Smooth muscle cell (in vitro differentiated cells): ENCODE measurements around the gene NCSTN. TPM values are rescaled to one million over a fixed set of nuclear protein-coding genes. Genes with fewer than 3 reads are reported as not detected.

Experiments
- DNase-seq: peaks from one replicate; lab custom pipeline; 2025; ENCODE audit not compliant: unreplicated experiment; lab: John Stamatoyannopoulos, UW
- H2AFZ ChIP-seq: fragments of 200-600 bp; sonication (generic); 2 replicates; pipeline ENCODE4 v1.6.0; 2016; ENCODE audit warnings: antibody characterized with exemption, low read depth, mild to moderate bottlenecking
- H3F3A ChIP-seq: fragments of 200-600 bp; sonication (generic); 2 replicates; pipeline ENCODE4 v1.6.0; 2017; ENCODE audit warnings: antibody characterized with exemption, low read depth
- H3K27ac ChIP-seq: fragments of 200-600 bp; sonication (generic); 2 replicates; pipeline ENCODE4 v1.5.1; 2016; ENCODE audit warnings: low read depth, mild to moderate bottlenecking
- H3K27me3 ChIP-seq: fragments of 200-600 bp; sonication (generic); 2 replicates; pipeline ENCODE4 v1.6.1; 2016; ENCODE audit warnings: low read depth, mild to moderate bottlenecking
- H3K36me3 ChIP-seq: fragments of 200-600 bp; sonication (generic); 2 replicates; pipeline ENCODE4 v1.5.1; 2016; ENCODE audit warnings: low read depth
- H3K4me1 ChIP-seq: fragments of 200-600 bp; sonication (generic); 2 replicates; pipeline ENCODE4 v1.5.1; 2016; ENCODE audit warnings: low read depth
- H3K4me2 ChIP-seq: fragments of 200-600 bp; sonication (generic); 2 replicates; pipeline ENCODE4 v1.6.0; 2016; ENCODE audit warnings: mild to moderate bottlenecking
- H3K4me3 ChIP-seq: fragments of 200-600 bp; sonication (generic); 2 replicates; pipeline ENCODE4 v1.5.1; 2016; ENCODE audit warnings: mild to moderate bottlenecking
- H3K79me2 ChIP-seq: fragments of 200-600 bp; sonication (generic); 2 replicates; pipeline ENCODE4 v1.6.0; 2016; ENCODE audit warnings: low read depth, mild to moderate bottlenecking
- H3K9ac ChIP-seq: fragments of 200-600 bp; sonication (generic); 2 replicates; pipeline ENCODE4 v1.6.0; 2016; ENCODE audit warnings: low read depth
- H3K9me3 ChIP-seq: fragments of 200-600 bp; sonication (generic); replicated peaks from 2 replicates; pipeline ENCODE4 v1.5.1; 2016; ENCODE audit warnings: low read depth
- H4K20me1 ChIP-seq: fragments of 200-600 bp; sonication (generic); 2 replicates; pipeline ENCODE4 v1.6.0; 2016; ENCODE audit warnings: low read depth
- CTCF ChIP-seq: fragments of 200-600 bp; sonication (generic); IDR thresholded peaks from 2 replicates; pipeline ENCODE4 v1.5.1; 2017; ENCODE audit warnings: borderline replicate concordance, mild to moderate bottlenecking, antibody characterized with exemption; ENCODE audit not compliant: insufficient read depth, poor library complexity, severe bottlenecking
- WGBS: methylation state at CpG from one replicate; pipeline ENCODE4 v1.1.7; 2016; ENCODE audit warnings: low lambda C conversion rate; 5-methylcytosine and 5-hydroxymethylcytosine counted together
- polyA plus RNA-seq: library from polyadenylated mRNA; unstranded; fragments of >200 nt; fragmentation: Nextera tagmentation; extraction: Ambion mirVana; gene quantifications from 2 replicates; pipeline ENCODE4 v1.2.1, GENCODE V29; 2016
- total RNA-seq: library from RNA; depleted of rRNA; stranded (reverse); fragments of >200 nt; gene quantifications from 2 replicates; pipeline ENCODE4 v1.2.3, GENCODE V29; 2014

NCSTN gene
- total and polyA plus RNA-seq, 2 experiments from 2014 or later: 73.4 to 81.4 TPM

DNA sequence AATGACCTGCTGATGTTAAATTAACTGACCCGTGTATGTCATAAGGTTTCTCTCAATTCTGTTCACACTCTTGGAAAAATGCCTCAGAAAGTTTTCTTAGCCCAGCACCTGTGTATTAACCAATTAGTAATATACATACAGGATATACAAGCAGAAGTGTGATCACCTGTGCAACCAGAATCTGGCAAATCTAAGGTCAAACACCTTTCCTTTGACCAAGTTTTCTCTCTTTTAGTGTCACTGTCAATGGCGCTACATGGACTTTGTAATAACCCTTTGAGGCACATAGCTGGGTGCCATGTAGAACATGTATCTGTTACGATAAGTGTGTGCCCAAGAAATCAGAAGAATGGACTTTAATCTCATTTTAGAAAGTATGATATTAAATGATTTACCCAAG, 1.1 kb downstream of the NCSTN start:
- H3F3A ChIP-seq: no peaks in the 10 kb centered on the region
- no peak for TF ChIP-seq CTCF
- H3K79me2 ChIP-seq: peaks cover 57% of the 10 kb centered on the region
- no peak overlapping the region for H2AFZ ChIP-seq
- 88% methylated on average over 3 of the region's 3 CpGs for WGBS
- H4K20me1 ChIP-seq: peaks cover 33% of the 10 kb centered on the region
- H3K4me2 ChIP-seq: peak overlapping the region; percentile 97
- DNase-seq: no peak
- no peaks in the 10 kb centered on the region for H3K9me3 ChIP-seq
- peaks cover 7% of the 10 kb centered on the region for H3K36me3 ChIP-seq
- no peak overlapping the region for H3K27ac ChIP-seq
- H3K4me1 ChIP-seq: peaks cover 20% of the 10 kb centered on the region
- H3K27me3 ChIP-seq: no peaks in the 10 kb centered on the region
- peak overlapping the region; percentile 97 for H3K9ac ChIP-seq
- peak overlapping the region; percentile 87 for H3K4me3 ChIP-seq

GRCh38 chr1:160344936-160345335, 1.8 kb downstream of the NCSTN start:
- 97% methylated on average over 6 of the region's 6 CpGs for WGBS
- no peak overlapping the region for H3K9ac ChIP-seq
- peaks cover 50% of the 10 kb centered on the region for H3K79me2 ChIP-seq
- DNase-seq: no peak
- H3K4me1 ChIP-seq: peaks cover 20% of the 10 kb centered on the region
- no peaks in the 10 kb centered on the region for H3K27me3 ChIP-seq
- peak overlapping the region; percentile 87 for H3K4me3 ChIP-seq
- H3F3A ChIP-seq: no peaks in the 10 kb centered on the region
- TF ChIP-seq CTCF: no peak
- H3K4me2 ChIP-seq: no peak overlapping the region
- peaks cover 26% of the 10 kb centered on the region for H4K20me1 ChIP-seq
- no peaks in the 10 kb centered on the region for H3K9me3 ChIP-seq
- H3K27ac ChIP-seq: no peak overlapping the region
- H2AFZ ChIP-seq: no peak overlapping the region
- peaks cover under 1% of the 10 kb centered on the region for H3K36me3 ChIP-seq

GRCh38 chr1:160346463-160346862, 3.3 kb downstream of the NCSTN start:
- no peak for TF ChIP-seq CTCF
- H2AFZ ChIP-seq: no peak overlapping the region
- no peak overlapping the region for H3K27ac ChIP-seq
- no peak overlapping the region for H3K4me3 ChIP-seq
- H3K4me1 ChIP-seq: peaks cover 11% of the 10 kb centered on the region
- peaks cover 11% of the 10 kb centered on the region for H4K20me1 ChIP-seq
- DNase-seq: no peak
- peaks cover 34% of the 10 kb centered on the region for H3K79me2 ChIP-seq
- H3F3A ChIP-seq: no peaks in the 10 kb centered on the region
- no peaks in the 10 kb centered on the region for H3K9me3 ChIP-seq
- 97% methylated on average over 10 of the region's 10 CpGs for WGBS
- no peaks in the 10 kb centered on the region for H3K27me3 ChIP-seq
- no peak overlapping the region for H3K4me2 ChIP-seq
- H3K36me3 ChIP-seq: no peaks in the 10 kb centered on the region
- H3K9ac ChIP-seq: no peak overlapping the region

- no peak overlapping the region for H3K27ac ChIP-seq
- H3K27me3 ChIP-seq: no peaks in the 10 kb centered on the region
- peaks cover 29% of the 10 kb centered on the region for H3K79me2 ChIP-seq
- peaks cover 6% of the 10 kb centered on the region for H3K4me1 ChIP-seq
- DNase-seq: no peak
- H4K20me1 ChIP-seq: peaks cover 6% of the 10 kb centered on the region
- WGBS: 73% methylated on average over 4 of the region's 4 CpGs
- H3K4me2 ChIP-seq: no peak overlapping the region
- no peaks in the 10 kb centered on the region for H3F3A ChIP-seq
- no peaks in the 10 kb centered on the region for H3K9me3 ChIP-seq
- H3K4me3 ChIP-seq: no peak overlapping the region
- H3K36me3 ChIP-seq: no peaks in the 10 kb centered on the region
- TF ChIP-seq CTCF: no peak
- no peak overlapping the region for H3K9ac ChIP-seq
- H2AFZ ChIP-seq: no peak overlapping the region
These were observed 3.8 kb downstream of the NCSTN start for GRCh38 chr1:160346958-160347357.
